Glutamatergic neuron (in vitro differentiated cells): ENCODE results near the gene GATAD2A. TPM values are rescaled to one million over a fixed set of nuclear protein-coding genes. Genes with fewer than 3 reads are reported as not detected.
A peak's percentile ranks its signal among the peaks of the same experiment; 100 is the strongest.

Experiments
- DNase-seq: peaks from one replicate; pipeline ENCODE4 v3.0.0; 2022
- H3K27ac Mint-ChIP-seq: one replicate; pipeline ENCODE4 v1.8.0; 2020; ENCODE audit warnings: mild to moderate bottlenecking, mixed read lengths, inconsistent platforms; ENCODE audit not compliant: unreplicated experiment
- H3K27me3 Mint-ChIP-seq: one replicate; pipeline ENCODE4 v1.8.0; 2020; ENCODE audit warnings: mild to moderate bottlenecking, moderate library complexity, mixed read lengths, inconsistent platforms; ENCODE audit not compliant: unreplicated experiment
- H3K36me3 Mint-ChIP-seq: one replicate; pipeline ENCODE4 v1.8.0; 2020; ENCODE audit warnings: mild to moderate bottlenecking, mixed read lengths, inconsistent platforms; ENCODE audit not compliant: unreplicated experiment
- H3K4me1 Mint-ChIP-seq: one replicate; pipeline ENCODE4 v1.8.0; 2020; ENCODE audit warnings: mild to moderate bottlenecking, low read depth, mixed read lengths, inconsistent platforms; ENCODE audit not compliant: unreplicated experiment
- H3K4me3 Mint-ChIP-seq: one replicate; pipeline ENCODE4 v1.8.0; 2020; ENCODE audit warnings: mild to moderate bottlenecking, mixed read lengths, inconsistent platforms; ENCODE audit not compliant: unreplicated experiment
- H3K9me3 Mint-ChIP-seq: one replicate; pipeline ENCODE4 v1.8.0; 2020; ENCODE audit warnings: mild to moderate bottlenecking, moderate library complexity, mixed read lengths, inconsistent platforms; ENCODE audit not compliant: unreplicated experiment
- CTCF ChIP-seq: fragments of 200-600 bp; sonication (generic); IDR thresholded peaks from one replicate; pipeline ENCODE4 v1.5.0; 2021; ENCODE audit not compliant: partially characterized antibody, unreplicated experiment
- total RNA-seq: library from RNA; stranded (reverse); fragmentation: NEBNext Ultra II Directional; extraction: Animal tissue kit (Norgen Biotek cat#: 25700); gene quantifications from one replicate; pipeline ENCODE4 v1.2.1, GENCODE V29; 2021; ENCODE audit not compliant: unreplicated experiment

GATAD2A gene
- total RNA-seq, 1 donor from 2014 or later = 203 TPM

GRCh38 chr19:19362075-19362474, 43.4 kb upstream of the GATAD2A start:
- H3K27me3 Mint-ChIP-seq = peaks cover 8% of the 10 kb centered on the region
- no peak overlapping the region for H3K4me3 Mint-ChIP-seq
- peaks cover 5% of the 10 kb centered on the region for H3K36me3 Mint-ChIP-seq
- no peak for DNase-seq
- peaks cover 15% of the 10 kb centered on the region for H3K4me1 Mint-ChIP-seq
- H3K9me3 Mint-ChIP-seq = peaks cover 6% of the 10 kb centered on the region
- no peak for TF ChIP-seq CTCF
- H3K27ac Mint-ChIP-seq = peak overlapping the region; percentile 91

- H3K9me3 Mint-ChIP-seq = peaks cover 2% of the 10 kb centered on the region
- TF ChIP-seq CTCF = peak; percentile 85
- peaks cover 2% of the 10 kb centered on the region for H3K27me3 Mint-ChIP-seq
- H3K4me3 Mint-ChIP-seq = no peak overlapping the region
- H3K4me1 Mint-ChIP-seq = peaks cover 7% of the 10 kb centered on the region
- H3K36me3 Mint-ChIP-seq = no peaks in the 10 kb centered on the region
- peak overlapping the region; percentile 52 for H3K27ac Mint-ChIP-seq
- DNase-seq = peak; percentile 60
Observed at GRCh38 chr19:19366434-19367396, 38.8 kb upstream of the GATAD2A start.

GRCh38 chr19:19368087-19368486, 37.4 kb upstream of the GATAD2A start:
- no peak for DNase-seq
- Mint-ChIP-seq H3K27ac (no peak overlapping the region), H3K9me3 (peaks cover 2% of the 10 kb centered on the region), H3K27me3 (no peaks in the 10 kb centered on the region), H3K36me3 (no peaks in the 10 kb centered on the region), H3K4me1 (peaks cover 4% of the 10 kb centered on the region), H3K4me3 (no peak overlapping the region)
- TF ChIP-seq CTCF = no peak

GRCh38 chr19:19371059-19371458, 34.4 kb upstream of the GATAD2A start:
- Mint-ChIP-seq H3K27ac (no peak overlapping the region), H3K4me3 (no peak overlapping the region), H3K36me3 (no peaks in the 10 kb centered on the region), H3K27me3 (no peaks in the 10 kb centered on the region), H3K4me1 (no peaks in the 10 kb centered on the region), H3K9me3 (no peaks in the 10 kb centered on the region)
- no peak for DNase-seq
- no peak for TF ChIP-seq CTCF
